CD4-positive, alpha-beta T cell treated with Interleukin-17A for 4 hours (primary cell): ENCODE measurements around the gene SRSF3.

Experiments used
- DNase-seq: peaks from one replicate; pipeline ENCODE4 v3.0.0-alpha.2; 2020; ENCODE audit warnings: mixed read lengths

The SRSF3 gene

DNA sequence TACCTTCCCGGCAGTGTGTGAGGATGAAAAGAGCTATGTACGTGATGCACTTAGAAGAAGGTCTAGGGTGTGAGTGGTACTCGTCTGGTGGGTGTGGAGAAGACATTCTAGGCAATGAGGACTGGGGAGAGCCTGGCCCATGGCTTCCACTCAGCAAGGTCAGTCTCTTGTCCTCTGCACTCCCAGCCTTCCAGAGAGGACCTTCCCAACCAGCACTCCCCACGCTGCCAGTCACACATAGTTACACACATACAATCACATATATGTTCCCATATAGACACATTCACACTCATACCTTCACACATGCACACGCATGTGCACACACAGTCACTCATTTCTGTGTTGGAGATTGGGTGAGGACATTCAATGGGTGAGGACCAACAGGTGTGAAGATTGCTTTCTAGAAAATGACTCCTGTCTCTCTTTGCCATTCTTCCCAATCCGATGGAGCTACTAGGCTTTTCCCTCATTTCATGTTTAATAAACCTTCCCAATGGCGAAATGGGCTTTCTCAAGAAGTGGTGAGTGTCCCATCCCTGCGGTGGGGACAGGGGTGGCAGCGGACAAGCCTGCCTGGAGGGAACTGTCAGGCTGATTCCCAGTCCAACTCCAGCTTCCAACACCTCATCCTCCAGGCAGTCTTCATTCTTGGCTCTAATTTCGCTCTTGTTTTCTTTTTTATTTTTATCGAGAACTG, 30.4 kb downstream of the SRSF3 start:
- DNase-seq: no peak

DNA sequence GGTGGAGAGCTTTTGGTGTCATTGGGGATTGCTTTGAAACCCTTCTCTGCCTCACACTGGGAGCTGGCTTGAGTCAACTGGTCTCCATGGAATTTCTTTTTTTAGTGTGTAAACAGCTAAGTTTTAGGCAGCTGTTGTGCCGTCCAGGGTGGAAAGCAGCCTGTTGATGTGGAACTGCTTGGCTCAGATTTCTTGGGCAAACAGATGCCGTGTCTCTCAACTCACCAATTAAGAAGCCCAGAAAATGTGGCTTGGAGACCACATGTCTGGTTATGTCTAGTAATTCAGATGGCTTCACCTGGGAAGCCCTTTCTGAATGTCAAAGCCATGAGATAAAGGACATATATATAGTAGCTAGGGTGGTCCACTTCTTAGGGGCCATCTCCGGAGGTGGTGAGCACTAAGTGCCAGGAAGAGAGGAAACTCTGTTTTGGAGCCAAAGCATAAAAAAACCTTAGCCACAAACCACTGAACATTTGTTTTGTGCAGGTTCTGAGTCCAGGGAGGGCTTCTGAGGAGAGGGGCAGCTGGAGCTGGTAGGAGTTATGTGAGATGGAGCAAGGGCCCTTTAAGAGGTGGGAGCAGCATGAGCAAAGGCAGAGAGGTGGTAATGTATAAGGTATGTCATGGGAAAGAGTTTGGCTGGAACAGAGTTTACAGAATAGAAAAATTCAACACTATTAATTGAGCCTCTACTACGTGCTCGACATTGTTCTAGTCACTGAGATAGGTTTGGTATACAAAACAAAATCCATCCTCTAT, 31.2 kb downstream of the SRSF3 start:
- no peak for DNase-seq

DNA sequence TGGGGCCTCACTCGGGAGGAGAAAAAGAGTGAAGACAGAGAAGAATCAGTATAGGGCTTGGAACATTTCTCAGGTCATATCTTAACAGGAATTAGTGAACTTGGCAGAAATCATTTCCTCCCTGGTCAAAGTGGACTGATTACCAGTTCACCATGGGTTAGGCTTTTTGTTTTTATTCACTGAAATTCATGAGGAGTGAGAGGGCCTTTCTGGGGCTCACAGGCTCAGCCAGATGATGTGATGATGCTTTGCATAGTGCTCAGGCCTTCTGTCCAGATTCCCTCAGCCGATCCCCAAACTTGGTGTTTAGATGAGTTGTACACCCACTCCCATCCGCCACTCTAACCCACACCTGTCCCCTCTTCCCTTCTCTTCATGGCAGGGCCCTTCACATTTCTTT, 32.5 kb downstream of the SRSF3 start:
- no peak for DNase-seq

DNA sequence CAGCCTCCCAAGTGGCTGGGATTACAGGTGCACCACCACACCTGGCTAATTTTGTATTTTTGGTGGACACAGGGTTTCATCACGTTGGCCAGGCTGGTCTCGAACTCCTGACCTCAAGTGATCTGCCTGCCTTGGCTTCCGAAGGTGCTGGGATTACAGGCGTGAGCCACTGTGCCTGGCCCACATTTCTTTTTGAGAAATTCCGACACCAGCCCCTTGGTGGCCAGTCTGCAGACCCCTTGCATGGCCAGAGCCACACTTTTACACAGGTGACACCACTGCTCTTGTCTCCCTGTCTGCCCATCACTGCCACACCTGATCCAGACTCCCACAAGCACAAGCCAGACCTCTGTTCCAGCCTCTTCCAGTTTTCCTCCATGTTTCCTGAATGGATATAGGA, 33.0 kb downstream of the SRSF3 start:
- DNase-seq: no peak

GRCh38 chr6:36627801-36628246, 33.7 kb downstream of the SRSF3 start:
- no peak for DNase-seq

DNA sequence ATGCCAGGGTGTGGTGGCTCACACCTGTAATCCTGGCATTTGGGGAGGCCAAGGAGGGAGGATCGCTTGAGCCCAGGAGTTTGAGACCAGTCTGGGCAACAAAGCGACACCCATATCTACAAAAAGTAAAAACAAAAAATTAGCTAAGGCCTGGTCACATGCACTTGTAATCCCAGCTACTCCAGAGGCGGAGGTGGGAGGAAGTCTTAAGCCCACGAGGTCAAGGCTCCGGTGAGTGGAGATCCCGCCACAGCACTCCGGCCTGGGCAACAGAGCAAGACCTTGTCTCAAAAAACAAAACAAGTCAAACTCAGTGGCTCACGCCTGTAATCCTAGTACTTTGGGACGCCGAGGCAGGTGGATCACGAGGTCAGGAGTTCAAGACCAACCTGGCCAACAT, 35.6 kb downstream of the SRSF3 start:
- no peak for DNase-seq

DNA sequence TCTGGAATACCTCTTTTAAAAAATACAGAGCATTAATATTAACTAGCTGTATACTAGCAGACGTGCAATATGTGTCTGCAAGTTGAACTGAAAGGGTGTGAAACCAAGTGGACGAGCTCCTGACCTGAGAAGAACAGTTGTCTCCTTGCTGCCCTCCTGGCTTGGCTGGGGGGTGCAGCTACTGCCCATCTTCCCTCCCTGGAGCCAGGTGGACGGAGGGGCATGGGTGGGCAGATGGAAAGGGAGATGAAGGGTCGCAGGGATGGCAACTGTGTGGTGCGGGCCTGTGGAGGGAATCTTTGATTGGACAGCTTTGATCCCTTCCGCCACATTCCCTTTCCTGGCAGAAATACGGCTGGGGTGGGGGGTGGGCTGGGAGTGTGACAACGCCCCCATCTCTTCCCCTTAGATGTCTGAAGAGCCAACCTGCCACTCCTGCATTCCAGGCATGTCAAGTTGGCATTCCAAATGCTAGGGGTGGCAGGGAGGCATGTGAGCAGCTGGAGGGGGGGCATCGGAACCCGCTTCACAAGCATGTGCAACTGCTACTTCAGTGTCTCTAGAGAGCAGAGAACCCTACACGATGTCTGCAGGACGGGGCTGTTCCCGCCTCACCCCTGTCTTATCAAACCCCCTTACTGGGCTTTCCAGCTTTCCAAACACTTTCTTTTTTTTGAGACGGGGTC, 37.3 kb downstream of the SRSF3 start:
- DNase-seq: no peak

- DNase-seq: no peak
Measured at GRCh38 chr6:36633370-36633769, 39.2 kb downstream of the SRSF3 start.

GRCh38 chr6:36633915-36634314, 39.8 kb downstream of the SRSF3 start:
- DNase-seq: no peak

DNA sequence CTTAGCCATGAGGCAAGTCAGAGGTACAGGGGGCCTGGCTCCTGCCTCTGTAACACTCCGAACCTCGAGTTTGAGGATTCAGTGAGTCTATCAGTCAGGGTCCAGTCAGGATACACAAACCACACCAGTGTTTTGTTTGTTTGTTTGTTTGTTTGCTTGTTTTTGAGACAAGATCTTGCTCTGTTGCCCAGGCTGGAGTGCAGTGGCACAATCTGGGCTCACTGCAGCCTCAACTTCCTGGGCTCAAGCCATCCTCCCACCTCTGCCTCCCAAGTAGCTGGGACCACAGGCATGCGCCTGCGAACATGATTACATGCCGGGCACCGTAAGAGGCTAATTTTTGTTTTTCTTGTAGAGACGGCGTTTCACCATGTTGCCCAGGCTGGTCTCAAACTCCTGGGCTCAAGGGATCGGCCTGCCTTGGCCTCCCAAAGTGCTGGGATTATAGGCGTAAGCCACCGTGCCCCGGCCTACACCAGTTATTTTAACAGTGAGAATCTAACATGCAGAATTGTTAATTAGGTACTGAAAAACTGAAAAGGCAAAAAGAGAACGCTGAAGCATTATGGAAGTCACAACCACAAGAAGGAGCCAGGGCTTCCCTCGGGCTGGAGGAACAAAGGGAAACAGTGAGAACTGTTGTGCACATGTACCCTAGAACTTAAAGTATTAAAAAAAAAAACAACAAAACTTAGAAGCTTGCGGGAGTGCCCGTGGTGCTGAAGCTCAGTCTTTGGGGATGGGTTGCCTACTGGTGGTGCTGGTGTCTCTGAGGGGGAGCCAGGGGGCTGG, 40.4 kb downstream of the SRSF3 start:
- no peak for DNase-seq

- no peak for DNase-seq
Measured at GRCh38 chr6:36636283-36636682, 42.1 kb downstream of the SRSF3 start.

DNA sequence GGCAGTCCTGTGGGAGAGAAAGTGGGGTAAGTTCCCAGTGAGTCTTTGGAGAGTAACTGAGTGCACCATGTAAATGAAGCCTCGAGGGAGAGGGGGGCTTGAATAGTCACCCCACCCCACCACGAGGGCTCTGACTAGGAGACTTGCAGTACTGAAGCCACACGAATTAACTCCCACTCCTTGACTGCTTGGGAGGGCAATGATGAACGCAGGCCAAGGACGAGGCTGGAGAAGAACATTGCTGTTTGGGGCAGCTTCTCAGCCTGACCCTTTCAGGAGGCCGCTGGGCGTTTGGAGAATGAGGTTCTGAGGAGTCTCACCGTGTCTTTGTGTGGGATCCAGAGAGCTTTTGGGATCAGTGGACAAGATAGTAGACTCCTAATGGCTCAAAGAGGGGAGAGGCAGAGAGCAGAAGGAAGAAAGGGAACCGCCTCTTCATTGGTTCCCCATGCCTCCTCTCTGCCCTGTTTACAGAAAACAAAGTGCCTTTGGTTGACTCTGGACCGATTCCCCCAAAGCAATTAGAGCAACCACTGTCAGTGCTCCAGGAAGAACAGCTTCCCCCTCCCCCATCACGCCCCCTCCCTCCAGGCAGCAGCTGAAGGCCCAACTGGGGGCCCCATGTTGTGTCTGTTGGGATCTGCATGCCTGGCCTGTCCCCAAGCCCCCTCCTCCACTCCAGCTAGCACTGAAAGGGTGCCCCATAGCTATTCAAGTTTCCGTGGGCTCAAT, 42.7 kb downstream of the SRSF3 start:
- DNase-seq: no peak

- no peak for DNase-seq
Measured at GRCh38 chr6:36638579-36638978, 44.4 kb downstream of the SRSF3 start.

DNA sequence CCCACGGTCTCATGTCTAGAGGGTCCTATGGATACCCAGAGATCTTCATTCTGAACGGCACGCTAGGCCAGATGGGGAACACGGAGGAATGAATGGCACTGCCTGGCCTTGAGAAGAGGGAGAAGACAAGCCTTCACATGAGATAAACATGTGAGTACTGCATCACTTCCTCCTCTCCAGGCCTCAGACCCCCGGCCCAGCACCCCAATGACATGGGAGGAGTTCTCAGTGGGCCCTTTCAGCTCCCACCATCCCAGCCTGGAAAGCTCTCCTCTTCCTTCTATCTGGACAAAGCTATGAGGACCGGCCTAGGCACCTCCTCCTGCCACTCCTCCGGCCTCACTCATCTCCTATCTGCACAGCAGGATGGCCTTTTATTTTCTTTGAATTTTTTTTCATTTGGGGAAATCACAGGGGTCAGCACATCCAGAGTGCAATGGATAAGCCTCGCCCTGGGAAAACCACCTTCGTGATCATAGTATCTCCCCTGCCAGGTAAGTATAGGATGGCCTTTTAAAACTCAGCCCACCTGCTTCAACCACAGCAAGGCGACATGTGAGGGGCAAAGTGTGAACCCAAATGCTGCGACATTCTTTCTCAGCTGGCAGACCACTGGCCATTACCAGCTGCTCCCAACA, 45.1 kb downstream of the SRSF3 start:
- no peak for DNase-seq

DNA sequence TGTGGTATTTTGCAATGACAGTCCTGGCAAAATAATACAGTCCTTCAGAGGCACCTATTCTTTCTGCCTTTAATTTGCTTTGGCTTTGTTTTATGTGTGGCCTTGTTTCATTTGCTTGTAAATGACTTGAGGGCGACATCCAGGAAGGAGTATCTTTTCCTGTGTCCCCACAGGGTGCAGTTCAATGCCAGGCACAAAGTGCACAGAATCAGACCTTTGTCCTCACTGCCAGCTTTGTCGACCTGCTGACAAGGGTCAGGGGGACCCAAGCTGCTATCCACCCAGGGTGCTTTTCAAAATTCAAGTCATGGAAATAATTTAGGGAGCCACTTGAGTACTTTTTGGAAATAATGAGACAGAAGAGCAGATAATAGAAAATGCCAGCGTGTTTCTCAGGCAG, 47.4 kb downstream of the SRSF3 start:
- DNase-seq: no peak

- no peak for DNase-seq
Measured at GRCh38 chr6:36642913-36643817, 49.0 kb downstream of the SRSF3 start.

GRCh38 chr6:36643977-36644376, 49.8 kb downstream of the SRSF3 start:
- no peak for DNase-seq

DNA sequence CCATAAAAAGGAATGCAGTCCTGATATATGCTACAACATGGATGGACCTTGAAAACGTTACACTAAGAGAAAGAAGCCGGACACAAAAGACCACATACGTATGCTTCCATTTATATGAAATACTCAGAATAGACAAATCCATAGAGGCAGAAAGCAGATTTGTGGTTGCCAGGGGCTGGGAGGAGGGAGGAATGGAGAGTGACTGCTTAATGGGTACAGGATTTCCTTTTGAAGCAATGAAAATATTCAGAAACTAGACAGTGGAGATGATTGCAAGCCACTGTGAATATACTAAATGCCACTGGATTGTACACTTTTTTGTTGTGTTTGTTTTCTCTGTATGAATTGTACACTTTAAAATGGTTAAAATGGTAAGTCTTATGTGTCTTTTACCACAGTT, 54.9 kb downstream of the SRSF3 start:
- DNase-seq: no peak

GRCh38 chr6:36649701-36650484, 55.7 kb downstream of the SRSF3 start:
- no peak for DNase-seq
